ENCODE results near the gene ABCG8. TPM values are rescaled to one million over a fixed set of nuclear protein-coding genes. Genes with fewer than 3 reads are reported as not detected.

The ABCG8 gene
- total and polyA plus RNA-seq, 2 donors (not counting 3 experiments of a cell fraction or from before 2014, with no cell fraction given), result not detected

DNA sequence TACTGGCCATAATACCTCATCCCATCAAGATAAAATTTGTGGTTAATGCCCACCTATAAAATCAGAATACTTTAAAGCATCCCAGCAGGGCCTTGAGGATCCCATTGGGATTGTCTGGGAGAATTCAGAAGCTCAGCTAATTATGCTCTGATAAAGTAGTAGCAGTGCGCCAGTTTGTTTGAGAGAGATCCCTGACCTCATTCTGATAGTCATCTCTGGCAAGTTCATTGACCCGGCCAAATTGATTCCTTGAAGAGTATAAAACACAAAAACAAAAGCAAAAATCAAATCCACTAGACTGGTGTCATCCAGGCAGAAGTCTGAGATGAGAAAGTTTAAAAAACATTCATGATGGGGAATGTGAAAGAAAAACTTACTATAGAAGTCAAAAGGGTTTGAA, 14.3 kb upstream of the ABCG8 start:
- Histone ChIP-seq H3K4me2 (ENCODE audit: insufficient read depth, low read length) (no peak overlapping the region), H4K20me1 (replicated peaks; ENCODE audit: control insufficient read depth, extremely low read depth, insufficient read depth, low read length) (no peaks in the 10 kb centered on the region), H2AFZ (ENCODE audit: low read depth, low read length) (no peak overlapping the region), H3K9me1 (replicated peaks; ENCODE audit: control insufficient read depth, extremely low read depth, insufficient read depth, low read length) (no peaks in the 10 kb centered on the region), H3K9ac (replicated peaks; ENCODE audit: extremely low read depth, insufficient read depth, low read length) (no peak overlapping the region), H3K27ac (ENCODE audit: insufficient read depth, low read depth, low read length) (no peak overlapping the region), H3K9me3 (replicated peaks; ENCODE audit: control insufficient read depth, insufficient read depth, low read length) (no peaks in the 10 kb centered on the region), H3K27me3 (ENCODE audit: control insufficient read depth in 2 of 2, insufficient read depth in 2 of 2, low read length in 2 of 2) (peaks cover 7 to 11% of the 10 kb centered on the region in 2 experiments), H3K36me3 (ENCODE audit: control insufficient read depth in 2 of 2, extremely low read depth in 1 of 2, insufficient read depth in 2 of 2, low read length in 2 of 2) (no peaks in the 10 kb centered on the region), H3K79me2 (ENCODE audit: control insufficient read depth, insufficient read depth, low read length) (no peaks in the 10 kb centered on the region), H3K4me3 (replicated peaks in 1 of 3; ENCODE audit: insufficient read depth in 1 of 3, low read depth in 1 of 3, low read length in 3 of 3) (no peak overlapping the region), H3K4me1 (ENCODE audit: control insufficient read depth, extremely low read depth, insufficient read depth, low read length) (no peaks in the 10 kb centered on the region)
- ChIA-PET CTCF (no interaction called here), POLR2A (no interaction called here)
- dilution Hi-C loops (cut with MboI; ENCODE audit: extremely low pct_ligation_motif_present, low sequenced_read_pairs), result no loop called here
- FAIRE-seq, result no peak
- no TSS peak for BruUV-seq (replicated peaks)
- no peak for TF ChIP-seq EZH2 (IDR thresholded peaks at IDR 0.05; ENCODE audit: borderline replicate concordance, low read depth, low read length, severe bottlenecking)
- no peak for TF ChIP-seq POLR2AphosphoS5 (IDR thresholded peaks at IDR 0.05; ENCODE audit: insufficient read depth, low read depth, low read length)
- TF ChIP-seq, protein P1, sequence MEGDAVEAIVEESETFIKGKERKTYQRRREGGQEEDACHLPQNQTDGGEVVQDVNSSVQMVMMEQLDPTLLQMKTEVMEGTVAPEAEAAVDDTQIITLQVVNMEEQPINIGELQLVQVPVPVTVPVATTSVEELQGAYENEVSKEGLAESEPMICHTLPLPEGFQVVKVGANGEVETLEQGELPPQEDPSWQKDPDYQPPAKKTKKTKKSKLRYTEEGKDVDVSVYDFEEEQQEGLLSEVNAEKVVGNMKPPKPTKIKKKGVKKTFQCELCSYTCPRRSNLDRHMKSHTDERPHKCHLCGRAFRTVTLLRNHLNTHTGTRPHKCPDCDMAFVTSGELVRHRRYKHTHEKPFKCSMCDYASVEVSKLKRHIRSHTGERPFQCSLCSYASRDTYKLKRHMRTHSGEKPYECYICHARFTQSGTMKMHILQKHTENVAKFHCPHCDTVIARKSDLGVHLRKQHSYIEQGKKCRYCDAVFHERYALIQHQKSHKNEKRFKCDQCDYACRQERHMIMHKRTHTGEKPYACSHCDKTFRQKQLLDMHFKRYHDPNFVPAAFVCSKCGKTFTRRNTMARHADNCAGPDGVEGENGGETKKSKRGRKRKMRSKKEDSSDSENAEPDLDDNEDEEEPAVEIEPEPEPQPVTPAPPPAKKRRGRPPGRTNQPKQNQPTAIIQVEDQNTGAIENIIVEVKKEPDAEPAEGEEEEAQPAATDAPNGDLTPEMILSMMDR (IDR thresholded peaks at IDR 0.05; ENCODE audit: extremely low read depth in 1 of 2, insufficient read depth in 1 of 2, low read depth in 1 of 2, low read length in 2 of 2), result no peak
- no peak for TF ChIP-seq FOS (IDR thresholded peaks at IDR 0.05; ENCODE audit: borderline replicate concordance, insufficient read depth, low read length)
- TF ChIP-seq, protein P2, sequence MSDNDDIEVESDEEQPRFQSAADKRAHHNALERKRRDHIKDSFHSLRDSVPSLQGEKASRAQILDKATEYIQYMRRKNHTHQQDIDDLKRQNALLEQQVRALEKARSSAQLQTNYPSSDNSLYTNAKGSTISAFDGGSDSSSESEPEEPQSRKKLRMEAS (IDR thresholded peaks at IDR 0.05; ENCODE audit: insufficient read depth, insufficient read length), result no peak
- no peak for TF ChIP-seq POLR2A (IDR thresholded peaks at IDR 0.05; ENCODE audit: low read depth, low read length)
- intact Hi-C loops (cut with micrococcal nuclease), result no loop called here
- no peak for DNase-seq (ENCODE audit: low read depth, low spot score)
